ENCODE results near the gene CCDC154. TPM values are rescaled to one million over a fixed set of nuclear protein-coding genes. Genes with fewer than 3 reads are reported as not detected.

Gene CCDC154
- total RNA-seq, 1 donor from 2014 or later = not detected

GRCh38 chr16:1488619-1489018 lies 44.3 kb upstream of the CCDC154 start, which contains the start of gene PTX4:
Gene PTX4 (minus strand): TSS chr16:1488944. CDS start chr16:1488909, 35 bp downstream.
- H3K36me3 ChIP-seq = no peaks in the 10 kb centered on the region
- no peak within 1 kb of the TSS for H3K4me3 ChIP-seq
- H3K27me3 ChIP-seq = peaks cover 11% of the 10 kb centered on the region
- no peak for DNase-seq (ENCODE audit: low spot score)
- H3K4me1 ChIP-seq = peaks cover 4% of the 10 kb centered on the region
- H3K27ac Mint-ChIP-seq = peak within 1 kb of the TSS; percentile 81
- no peak within 1 kb of the TSS for H3K27ac ChIP-seq
- H3K4me1 Mint-ChIP-seq = peaks cover 7% of the 10 kb centered on the region
- H2AFZ ChIP-seq (replicated peaks) = no peak within 1 kb of the TSS
- H3K9ac ChIP-seq = peak within 1 kb of the TSS; percentile 49
- peaks cover 8% of the 10 kb centered on the region for H3F3A ChIP-seq (ENCODE audit: low read depth)
- TF ChIP-seq, protein P1, sequence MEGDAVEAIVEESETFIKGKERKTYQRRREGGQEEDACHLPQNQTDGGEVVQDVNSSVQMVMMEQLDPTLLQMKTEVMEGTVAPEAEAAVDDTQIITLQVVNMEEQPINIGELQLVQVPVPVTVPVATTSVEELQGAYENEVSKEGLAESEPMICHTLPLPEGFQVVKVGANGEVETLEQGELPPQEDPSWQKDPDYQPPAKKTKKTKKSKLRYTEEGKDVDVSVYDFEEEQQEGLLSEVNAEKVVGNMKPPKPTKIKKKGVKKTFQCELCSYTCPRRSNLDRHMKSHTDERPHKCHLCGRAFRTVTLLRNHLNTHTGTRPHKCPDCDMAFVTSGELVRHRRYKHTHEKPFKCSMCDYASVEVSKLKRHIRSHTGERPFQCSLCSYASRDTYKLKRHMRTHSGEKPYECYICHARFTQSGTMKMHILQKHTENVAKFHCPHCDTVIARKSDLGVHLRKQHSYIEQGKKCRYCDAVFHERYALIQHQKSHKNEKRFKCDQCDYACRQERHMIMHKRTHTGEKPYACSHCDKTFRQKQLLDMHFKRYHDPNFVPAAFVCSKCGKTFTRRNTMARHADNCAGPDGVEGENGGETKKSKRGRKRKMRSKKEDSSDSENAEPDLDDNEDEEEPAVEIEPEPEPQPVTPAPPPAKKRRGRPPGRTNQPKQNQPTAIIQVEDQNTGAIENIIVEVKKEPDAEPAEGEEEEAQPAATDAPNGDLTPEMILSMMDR (IDR thresholded peaks at IDR 0.05) = no peak
- TF ChIP-seq EZH2 (IDR thresholded peaks at IDR 0.05) (no peak), EZH2phosphoT487 (IDR thresholded peaks at IDR 0.05) (no peak)
- no peaks in the 10 kb centered on the region for H3K9me3 ChIP-seq (ENCODE audit: low read depth)
- no peaks in the 10 kb centered on the region for H3K36me3 Mint-ChIP-seq
- no peaks in the 10 kb centered on the region for H4K20me1 ChIP-seq (ENCODE audit: low read depth)
- no peak within 1 kb of the TSS for H3K4me3 Mint-ChIP-seq
- peaks cover 4% of the 10 kb centered on the region for H3K79me2 ChIP-seq (ENCODE audit: low read depth)
- H3K27me3 Mint-ChIP-seq (ENCODE audit: insufficient read depth, low read depth) = peaks cover 4% of the 10 kb centered on the region
- no peaks in the 10 kb centered on the region for H3K9me3 Mint-ChIP-seq
- H3K4me2 ChIP-seq = no peak within 1 kb of the TSS

GRCh38 chr16:1488054-1488601 lies 43.8 kb upstream of the CCDC154 start:
- Histone ChIP-seq H3K36me3 (no peaks in the 10 kb centered on the region), H3F3A (ENCODE audit: low read depth) (peaks cover 8% of the 10 kb centered on the region), H4K20me1 (ENCODE audit: low read depth) (no peaks in the 10 kb centered on the region), H3K9ac (peak overlapping the region; percentile 49), H3K4me3 (no peak overlapping the region), H3K9me3 (ENCODE audit: low read depth) (no peaks in the 10 kb centered on the region), H3K4me2 (no peak overlapping the region), H2AFZ (replicated peaks) (no peak overlapping the region), H3K79me2 (ENCODE audit: low read depth) (no peaks in the 10 kb centered on the region), H3K27me3 (peaks cover 16% of the 10 kb centered on the region), H3K27ac (no peak overlapping the region), H3K4me1 (peaks cover 4% of the 10 kb centered on the region)
- no peak for DNase-seq (ENCODE audit: low spot score)
- no peaks in the 10 kb centered on the region for H3K9me3 Mint-ChIP-seq
- H3K27ac Mint-ChIP-seq = no peak overlapping the region
- no peak for TF ChIP-seq EZH2 (IDR thresholded peaks at IDR 0.05)
- TF ChIP-seq EZH2phosphoT487 (IDR thresholded peaks at IDR 0.05) = no peak
- TF ChIP-seq, protein P1 (IDR thresholded peaks at IDR 0.05) = no peak
- peaks cover 4% of the 10 kb centered on the region for H3K27me3 Mint-ChIP-seq (ENCODE audit: insufficient read depth, low read depth)
- H3K4me1 Mint-ChIP-seq = peaks cover 7% of the 10 kb centered on the region
- H3K4me3 Mint-ChIP-seq = no peak overlapping the region
- no peaks in the 10 kb centered on the region for H3K36me3 Mint-ChIP-seq

DNA sequence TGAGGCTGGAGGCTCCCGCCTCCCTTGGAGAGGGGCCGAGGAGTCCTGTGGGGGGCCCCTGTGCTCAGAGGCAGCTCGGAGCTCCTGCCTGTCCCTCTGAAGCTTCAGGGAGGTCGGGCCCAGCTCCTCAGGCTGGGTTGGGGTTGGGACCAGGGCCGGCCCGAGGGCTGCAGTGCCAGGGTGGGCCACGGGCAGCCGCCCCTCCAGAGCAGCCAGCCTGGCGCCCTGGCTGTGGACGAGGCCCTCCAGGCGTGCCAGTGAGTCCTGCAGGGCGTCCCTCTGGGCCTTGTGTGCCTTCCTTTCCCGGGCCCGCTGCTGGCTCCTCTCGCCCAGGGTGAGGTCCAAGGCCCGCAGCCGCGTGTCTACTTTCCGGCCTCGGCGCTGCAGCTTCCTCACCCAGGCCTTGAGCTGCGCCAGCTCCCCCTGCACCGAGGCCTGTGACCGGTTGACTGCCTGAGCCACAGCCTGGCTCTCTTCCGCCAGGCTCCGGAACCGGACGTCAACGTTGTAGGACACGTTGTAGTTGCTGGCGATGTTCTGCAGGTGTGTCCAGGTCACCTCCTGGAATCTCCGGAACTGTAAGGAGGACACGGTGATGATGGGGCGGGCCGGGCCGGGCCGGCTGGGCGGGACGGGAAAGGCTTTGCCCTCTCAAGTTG lies 43.2 kb upstream of the CCDC154 start:
- peaks cover 2% of the 10 kb centered on the region for H3K4me1 Mint-ChIP-seq
- Histone ChIP-seq H3F3A (ENCODE audit: low read depth) (peaks cover 3% of the 10 kb centered on the region), H3K79me2 (ENCODE audit: low read depth) (no peaks in the 10 kb centered on the region), H3K27me3 (peaks cover 21% of the 10 kb centered on the region), H3K36me3 (no peaks in the 10 kb centered on the region), H3K4me2 (no peak overlapping the region), H3K9me3 (ENCODE audit: low read depth) (no peaks in the 10 kb centered on the region), H3K27ac (no peak overlapping the region), H2AFZ (replicated peaks) (no peak overlapping the region), H3K9ac (no peak overlapping the region), H4K20me1 (ENCODE audit: low read depth) (no peaks in the 10 kb centered on the region), H3K4me3 (no peak overlapping the region), H3K4me1 (peaks cover under 1% of the 10 kb centered on the region)
- no peak for DNase-seq (ENCODE audit: low spot score)
- H3K4me3 Mint-ChIP-seq = no peak overlapping the region
- H3K27me3 Mint-ChIP-seq (ENCODE audit: insufficient read depth, low read depth) = peaks cover 4% of the 10 kb centered on the region
- TF ChIP-seq EZH2phosphoT487 (IDR thresholded peaks at IDR 0.05) (no peak), EZH2 (IDR thresholded peaks at IDR 0.05) (no peak)
- TF ChIP-seq, protein P1 (IDR thresholded peaks at IDR 0.05) = no peak
- H3K9me3 Mint-ChIP-seq = no peaks in the 10 kb centered on the region
- H3K27ac Mint-ChIP-seq = no peak overlapping the region
- no peaks in the 10 kb centered on the region for H3K36me3 Mint-ChIP-seq
